OCI-LY3 (cell line): Measurements from ENCODE around the gene CALML6.

Experiments used
- H2AFZ ChIP-seq: fragments of 200-600, 300-600 bp; shearing (Covaris generic); 2 replicates; pipeline ENCODE4 v1.6.0; 2014; ENCODE audit warnings: antibody characterized with exemption, low read depth, low read length
- H3K27ac ChIP-seq: fragments of 200-600, 300-600 bp; sonication (generic); 2 replicates; pipeline ENCODE4 v1.5.1; 2014; ENCODE audit warnings: mild to moderate bottlenecking, low read length, moderate library complexity, mixed read lengths
- H3K27me3 ChIP-seq: fragments of 200-600, 300-600 bp; sonication (generic); 2 replicates; pipeline ENCODE4 v1.6.1; 2014; ENCODE audit warnings: low read depth, low read length, mixed read lengths
- H3K36me3 ChIP-seq: fragments of 200-600, 300-600 bp; sonication (generic); replicated peaks from 2 replicates; pipeline ENCODE3; 2014; ENCODE audit warnings: low read depth, low read length, mixed read lengths
- H3K4me1 ChIP-seq: fragments of 300-600, 200-600 bp; sonication (generic); 2 replicates; pipeline ENCODE4 v1.6.1; 2014; ENCODE audit warnings: low read length, mixed read lengths
- H3K4me2 ChIP-seq: fragments of 200-600, 300-600 bp; sonication (generic); 2 replicates; pipeline ENCODE4 v1.6.1; 2014; ENCODE audit warnings: low read length, mixed read lengths
- H3K4me3 ChIP-seq: fragments of 300-600, 200-600 bp; sonication (generic); 2 replicates; pipeline ENCODE4 v1.5.1; 2014; ENCODE audit warnings: antibody characterized with exemption, mild to moderate bottlenecking, low read length, moderate library complexity
- H3K79me2 ChIP-seq: fragments of 300-600, 200-600 bp; shearing (Covaris generic); 2 replicates; pipeline ENCODE4 v1.6.1; 2014; ENCODE audit warnings: mild to moderate bottlenecking, low read length, mixed read lengths
- H3K9ac ChIP-seq: fragments of 300-600, 200-600 bp; shearing (Covaris generic); 2 replicates; pipeline ENCODE4 v1.6.0; 2014; ENCODE audit warnings: mild to moderate bottlenecking, low read length, moderate library complexity
- H3K9me3 ChIP-seq: fragments of 200-600, 300-600 bp; shearing (Covaris generic); 2 replicates; pipeline ENCODE4 v1.6.1; 2014; ENCODE audit warnings: low read length, mixed read lengths; ENCODE audit not compliant: insufficient read depth
- H4K20me1 ChIP-seq: fragments of 200-600, 300-600 bp; sonication (generic); 2 replicates; pipeline ENCODE4 v1.6.1; 2016; ENCODE audit warnings: low read length, mixed read lengths; ENCODE audit not compliant: insufficient read depth
- EZH2phosphoT487 ChIP-seq: fragments of 200-600 bp; shearing (Covaris generic); IDR thresholded peaks from 2 replicates; pipeline ENCODE4 v1.6.1; 2018; ENCODE audit warnings: antibody characterized with exemption, mixed run types, low read depth
- TF ChIP-seq, protein P1 (sequence below): fragments of 200-600, 300-600 bp; sonication (generic); IDR thresholded peaks from 2 replicates; pipeline ENCODE4 v1.5.1; 2014; ENCODE audit warnings: antibody characterized with exemption, low read length, low read depth

The CALML6 gene

DNA sequence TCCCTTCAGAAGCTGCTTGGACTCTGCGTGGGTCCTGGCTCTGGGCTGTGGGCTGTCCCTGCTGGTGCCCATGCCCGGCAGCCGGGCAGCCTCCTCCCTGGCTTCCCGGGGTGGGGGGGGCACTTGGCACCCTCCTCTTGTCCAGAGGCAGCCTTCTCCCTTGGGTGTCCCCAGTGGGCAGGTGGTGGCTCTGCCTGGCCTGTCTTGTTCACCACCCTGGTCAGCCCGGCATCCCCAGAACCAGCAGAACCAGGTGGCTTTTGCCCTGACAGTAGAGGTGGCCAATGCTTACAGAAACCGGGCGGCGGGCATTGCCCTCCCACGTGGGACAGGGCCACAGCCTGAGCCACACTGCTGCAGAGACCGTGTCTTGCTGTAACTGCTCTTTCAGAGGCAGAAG lies 50.5 kb downstream of the CALML6 start:
- no peaks in the 10 kb centered on the region for H3K9me3 ChIP-seq
- H3K79me2 ChIP-seq = no peaks in the 10 kb centered on the region
- no peak overlapping the region for H3K9ac ChIP-seq
- H3K4me2 ChIP-seq = no peak overlapping the region
- no peaks in the 10 kb centered on the region for H3K36me3 ChIP-seq
- H2AFZ ChIP-seq = no peak overlapping the region
- peaks cover 7% of the 10 kb centered on the region; the same call in 1 of the 2 replicates for H3K27me3 ChIP-seq
- H3K4me1 ChIP-seq = no peaks in the 10 kb centered on the region
- no peak overlapping the region for H3K4me3 ChIP-seq
- H3K27ac ChIP-seq = no peak overlapping the region
- TF ChIP-seq EZH2phosphoT487 = no peak
- TF ChIP-seq, protein P1, sequence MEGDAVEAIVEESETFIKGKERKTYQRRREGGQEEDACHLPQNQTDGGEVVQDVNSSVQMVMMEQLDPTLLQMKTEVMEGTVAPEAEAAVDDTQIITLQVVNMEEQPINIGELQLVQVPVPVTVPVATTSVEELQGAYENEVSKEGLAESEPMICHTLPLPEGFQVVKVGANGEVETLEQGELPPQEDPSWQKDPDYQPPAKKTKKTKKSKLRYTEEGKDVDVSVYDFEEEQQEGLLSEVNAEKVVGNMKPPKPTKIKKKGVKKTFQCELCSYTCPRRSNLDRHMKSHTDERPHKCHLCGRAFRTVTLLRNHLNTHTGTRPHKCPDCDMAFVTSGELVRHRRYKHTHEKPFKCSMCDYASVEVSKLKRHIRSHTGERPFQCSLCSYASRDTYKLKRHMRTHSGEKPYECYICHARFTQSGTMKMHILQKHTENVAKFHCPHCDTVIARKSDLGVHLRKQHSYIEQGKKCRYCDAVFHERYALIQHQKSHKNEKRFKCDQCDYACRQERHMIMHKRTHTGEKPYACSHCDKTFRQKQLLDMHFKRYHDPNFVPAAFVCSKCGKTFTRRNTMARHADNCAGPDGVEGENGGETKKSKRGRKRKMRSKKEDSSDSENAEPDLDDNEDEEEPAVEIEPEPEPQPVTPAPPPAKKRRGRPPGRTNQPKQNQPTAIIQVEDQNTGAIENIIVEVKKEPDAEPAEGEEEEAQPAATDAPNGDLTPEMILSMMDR = no peak
- H4K20me1 ChIP-seq = no peaks in the 10 kb centered on the region

- H3K36me3 ChIP-seq = no peaks in the 10 kb centered on the region
- H3K27me3 ChIP-seq = peaks cover 2% of the 10 kb centered on the region; the same call in 1 of the 2 replicates
- no peaks in the 10 kb centered on the region for H3K4me1 ChIP-seq
- TF ChIP-seq, protein P1 = no peak
- TF ChIP-seq EZH2phosphoT487 = no peak
- no peak overlapping the region for H2AFZ ChIP-seq
- no peak overlapping the region for H3K27ac ChIP-seq
- H3K79me2 ChIP-seq = no peaks in the 10 kb centered on the region
- H3K9ac ChIP-seq = no peak overlapping the region
- no peaks in the 10 kb centered on the region; the same call in 1 of the 2 replicates for H3K9me3 ChIP-seq
- H3K4me3 ChIP-seq = no peak overlapping the region
- H3K4me2 ChIP-seq = no peak overlapping the region
- no peaks in the 10 kb centered on the region for H4K20me1 ChIP-seq
Measured at GRCh38 chr1:1966071-1966740, 51.1 kb downstream of the CALML6 start.
